Astrocyte (in vitro differentiated cells and primary cell): ENCODE measurements around the gene RAB11B.

Experiments used
- EZH2 ChIP-seq: IDR thresholded peaks from 2 replicates; pipeline ENCODE4 v1.6.1; 2012; ENCODE audit warnings: mild to moderate bottlenecking, low read length, inconsistent platforms; ENCODE audit not compliant: insufficient read depth
- TF ChIP-seq, protein P1 (sequence below): IDR thresholded peaks from 2 replicates; pipeline ENCODE4 v1.5.1; 2011; ENCODE audit warnings: low read depth, mild to moderate bottlenecking, inconsistent platforms, low read length, moderate library complexity; ENCODE audit not compliant: insufficient read depth

DNA sequence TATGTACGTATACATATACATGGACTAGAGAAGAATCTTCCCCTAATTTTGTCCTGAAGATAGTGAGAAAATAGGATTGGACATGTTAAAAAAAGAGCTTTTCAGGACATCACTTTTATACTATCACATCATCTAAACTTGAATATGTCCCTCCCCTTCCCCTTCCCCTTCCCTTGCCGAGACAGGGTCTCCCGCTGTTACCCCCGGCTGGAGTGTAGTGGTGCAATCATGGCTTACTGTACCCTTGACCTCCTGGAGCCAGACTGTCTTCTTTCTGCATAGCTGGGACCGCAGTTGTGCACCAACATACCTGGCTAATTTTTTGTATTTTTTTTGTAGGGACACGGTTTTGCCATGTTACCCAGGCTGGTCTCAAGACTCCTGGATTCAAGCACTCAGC, 61.2 kb downstream of the RAB11B start:
- TF ChIP-seq, protein P1, sequence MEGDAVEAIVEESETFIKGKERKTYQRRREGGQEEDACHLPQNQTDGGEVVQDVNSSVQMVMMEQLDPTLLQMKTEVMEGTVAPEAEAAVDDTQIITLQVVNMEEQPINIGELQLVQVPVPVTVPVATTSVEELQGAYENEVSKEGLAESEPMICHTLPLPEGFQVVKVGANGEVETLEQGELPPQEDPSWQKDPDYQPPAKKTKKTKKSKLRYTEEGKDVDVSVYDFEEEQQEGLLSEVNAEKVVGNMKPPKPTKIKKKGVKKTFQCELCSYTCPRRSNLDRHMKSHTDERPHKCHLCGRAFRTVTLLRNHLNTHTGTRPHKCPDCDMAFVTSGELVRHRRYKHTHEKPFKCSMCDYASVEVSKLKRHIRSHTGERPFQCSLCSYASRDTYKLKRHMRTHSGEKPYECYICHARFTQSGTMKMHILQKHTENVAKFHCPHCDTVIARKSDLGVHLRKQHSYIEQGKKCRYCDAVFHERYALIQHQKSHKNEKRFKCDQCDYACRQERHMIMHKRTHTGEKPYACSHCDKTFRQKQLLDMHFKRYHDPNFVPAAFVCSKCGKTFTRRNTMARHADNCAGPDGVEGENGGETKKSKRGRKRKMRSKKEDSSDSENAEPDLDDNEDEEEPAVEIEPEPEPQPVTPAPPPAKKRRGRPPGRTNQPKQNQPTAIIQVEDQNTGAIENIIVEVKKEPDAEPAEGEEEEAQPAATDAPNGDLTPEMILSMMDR, result no peak
- TF ChIP-seq EZH2, result no peak
